ENCODE results near the gene OVCA2. TPM values are rescaled to one million over a fixed set of nuclear protein-coding genes. Genes with fewer than 3 reads are reported as not detected.

OVCA2 gene
- 19.0 TPM for polyA plus RNA-seq (2012; ENCODE audit: missing spikeins)

DNA sequence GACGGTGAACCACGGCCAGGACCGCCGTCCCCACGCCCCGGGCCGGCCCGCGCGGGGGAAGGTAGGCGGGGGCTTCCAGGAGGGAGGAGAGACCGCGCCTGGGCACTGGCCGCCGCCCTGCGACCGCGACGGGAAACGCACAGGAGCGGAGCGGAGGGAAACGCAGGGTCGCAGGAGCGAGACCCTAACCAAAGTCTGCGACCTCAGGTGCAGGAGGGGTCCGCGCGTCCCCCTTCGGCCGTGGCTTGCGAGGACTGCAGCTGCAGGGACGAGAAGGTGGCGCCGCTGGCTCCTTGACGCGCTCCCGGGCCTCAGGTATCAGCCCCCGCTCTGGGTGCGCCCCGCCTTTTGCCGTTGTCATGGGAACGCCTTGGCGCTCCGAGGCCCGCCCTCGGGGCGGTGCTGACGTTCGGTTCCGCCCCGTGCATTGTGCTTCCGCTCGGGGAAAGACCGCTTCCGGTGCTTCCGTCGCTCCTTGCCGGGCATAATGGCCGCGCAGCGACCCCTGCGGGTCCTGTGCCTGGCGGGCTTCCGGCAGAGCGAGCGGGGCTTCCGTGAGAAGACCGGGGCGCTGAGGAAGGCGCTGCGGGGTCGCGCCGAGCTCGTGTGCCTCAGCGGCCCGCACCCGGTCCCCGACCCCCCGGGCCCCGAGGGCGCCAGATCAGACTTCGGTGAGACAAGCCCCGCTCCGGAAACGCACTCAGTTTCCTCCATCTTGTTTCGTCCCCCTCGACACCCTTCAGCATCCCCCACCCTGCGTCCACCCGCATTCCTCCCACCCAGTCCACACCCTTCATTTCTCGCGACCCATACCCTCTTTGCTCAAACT lies at the start of gene OVCA2:
OVCA2 (plus strand) TSS at position 462 of the 829 bp plus-strand sequence; CDS start at position 488, 26 bp downstream.
- FAIRE-seq: peak; percentile 100
- peak; percentile 97 for DNase-seq (ENCODE audit: insufficient read length)

DNA sequence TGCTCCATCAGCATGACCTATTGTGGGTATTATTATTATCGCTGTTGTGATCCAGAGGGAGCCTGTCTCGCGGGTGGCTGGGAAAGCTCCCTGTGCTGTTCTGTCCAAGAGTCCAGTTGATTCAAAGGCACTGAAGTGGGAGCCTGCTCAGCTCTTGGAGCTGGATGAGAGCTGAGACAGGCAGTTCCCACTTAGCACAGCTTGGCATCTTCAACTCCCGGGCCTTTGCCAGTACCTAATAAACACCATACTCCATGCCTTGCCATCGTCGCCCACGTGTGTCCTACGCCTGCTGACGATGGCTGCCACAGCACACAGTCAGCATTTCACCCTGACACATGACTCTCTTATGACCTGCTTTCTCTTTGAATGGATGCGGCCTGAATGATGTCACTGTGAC lies 49.3 kb upstream of the OVCA2 start:
- FAIRE-seq: no peak
- DNase-seq (ENCODE audit: insufficient read length): no peak
- no peak for TF ChIP-seq POLR2AphosphoS5 (IDR thresholded peaks at IDR 0.05; ENCODE audit: low read depth, low read length)
- TF ChIP-seq TAF1 (IDR thresholded peaks at IDR 0.05; ENCODE audit: borderline replicate concordance, low read depth, low read length): no peak

More for the DNA sequence above, at the start of gene OVCA2:
- peak; percentile 85 for TF ChIP-seq POLR2A (IDR thresholded peaks at IDR 0.05; ENCODE audit: low read depth, low read length)
- peak; percentile 92 for TF ChIP-seq POLR2AphosphoS5 (IDR thresholded peaks at IDR 0.05; ENCODE audit: low read depth, low read length)
- peak; percentile 86 for TF ChIP-seq TAF1 (IDR thresholded peaks at IDR 0.05; ENCODE audit: borderline replicate concordance, low read depth, low read length)

DNA sequence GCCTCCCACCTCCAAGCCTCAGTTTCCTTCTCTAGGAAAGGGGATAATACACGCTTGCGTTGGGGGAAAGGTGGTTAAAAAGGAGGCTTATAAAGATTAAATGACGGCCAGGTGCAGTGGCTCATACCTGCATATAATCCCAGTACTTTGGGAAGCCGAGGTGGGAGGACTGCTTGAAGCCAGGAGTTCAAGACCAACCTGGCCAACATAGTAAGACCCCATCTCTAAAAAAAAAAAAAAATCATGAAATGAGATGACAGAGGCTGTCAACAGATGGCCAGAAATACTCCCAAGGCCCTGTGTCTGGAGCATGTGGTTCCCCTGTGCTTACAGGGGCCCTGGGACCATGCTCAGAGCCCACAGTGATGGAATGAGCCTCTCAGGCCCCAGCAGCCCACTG lies 47.1 kb upstream of the OVCA2 start:
- FAIRE-seq (no peak), DNase-seq (ENCODE audit: insufficient read length) (no peak)
- TF ChIP-seq TAF1 (IDR thresholded peaks at IDR 0.05; ENCODE audit: borderline replicate concordance, low read depth, low read length): no peak
- TF ChIP-seq POLR2AphosphoS5 (IDR thresholded peaks at IDR 0.05; ENCODE audit: low read depth, low read length): no peak
- TF ChIP-seq POLR2A (IDR thresholded peaks at IDR 0.05; ENCODE audit: low read depth, low read length): no peak

DNA sequence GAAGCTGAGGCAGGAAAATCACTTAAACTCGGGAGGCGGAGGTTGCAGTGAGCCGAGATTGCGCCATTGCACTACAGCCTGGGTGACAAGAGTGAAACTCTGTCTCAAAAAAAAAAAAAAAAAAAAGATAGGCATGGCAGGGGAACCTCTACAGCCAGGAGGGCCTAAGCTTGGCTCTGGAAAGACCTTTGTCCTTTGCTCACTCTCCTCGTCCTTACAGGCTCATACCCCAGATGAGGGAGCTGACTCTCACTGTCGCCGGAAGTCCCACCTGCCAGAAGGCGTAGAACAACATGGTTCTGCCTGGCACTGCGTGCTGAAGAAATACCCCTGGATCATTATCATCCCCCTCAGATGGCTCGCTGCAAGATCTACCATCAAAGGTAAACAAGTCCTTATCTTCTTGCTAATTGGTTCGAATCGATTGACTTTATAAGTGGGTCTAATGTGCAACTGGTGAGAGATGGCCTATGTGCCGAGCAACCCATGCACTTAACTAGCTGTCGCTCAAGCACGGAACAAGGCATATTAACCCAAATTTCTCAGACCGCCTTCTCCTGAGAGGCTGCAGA lies 46.4 kb upstream of the OVCA2 start:
- no peak for TF ChIP-seq POLR2AphosphoS5 (IDR thresholded peaks at IDR 0.05; ENCODE audit: low read depth, low read length)
- no peak for TF ChIP-seq TAF1 (IDR thresholded peaks at IDR 0.05; ENCODE audit: borderline replicate concordance, low read depth, low read length)
- no peak for TF ChIP-seq POLR2A (IDR thresholded peaks at IDR 0.05; ENCODE audit: low read depth, low read length)
- DNase-seq (ENCODE audit: insufficient read length) (no peak), FAIRE-seq (no peak)

DNA sequence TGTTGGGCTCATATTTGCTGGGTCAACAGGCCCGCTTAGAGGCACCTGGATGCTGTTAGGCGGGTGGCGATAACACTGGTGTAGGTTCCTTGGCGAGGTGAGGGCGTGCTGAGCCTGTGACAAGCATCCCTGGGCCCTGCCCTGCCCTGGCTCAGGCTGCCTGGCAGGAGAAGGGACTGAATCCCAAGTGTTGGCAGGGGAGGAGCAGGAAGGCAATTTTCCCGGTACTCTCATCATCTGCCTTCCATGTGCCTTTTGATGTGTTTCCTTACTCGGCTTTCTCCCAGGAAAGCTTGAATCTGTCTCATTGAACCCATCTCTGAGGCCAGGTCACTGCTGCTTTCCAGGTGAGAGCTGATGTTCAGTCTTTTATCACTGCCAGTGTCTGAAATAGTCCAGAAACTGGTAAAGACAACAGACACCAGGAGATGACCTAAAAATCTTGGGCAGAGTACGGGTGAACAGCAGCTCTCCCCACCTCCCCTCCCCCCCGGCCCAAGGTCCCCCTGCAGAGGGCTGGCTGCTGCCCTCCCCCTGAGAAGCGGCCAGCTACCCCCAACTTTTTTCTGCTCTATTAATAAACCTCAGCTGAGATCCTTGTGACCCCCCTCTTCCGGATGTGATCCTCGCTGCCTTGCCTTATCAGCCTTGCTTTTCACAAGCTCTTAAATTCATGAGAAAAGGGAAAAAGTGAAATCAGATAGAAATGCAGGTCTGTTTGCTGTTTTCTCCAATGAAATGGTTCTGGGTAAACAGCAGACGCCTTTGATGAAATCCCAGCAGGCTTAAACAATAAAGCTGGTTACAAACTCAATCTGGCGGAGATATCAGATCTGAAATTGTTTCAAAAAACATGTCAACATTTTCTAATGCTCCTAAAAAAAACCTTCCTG lies 45.7 kb upstream of the OVCA2 start:
- DNase-seq (ENCODE audit: insufficient read length): no peak
- no peak for FAIRE-seq
- TF ChIP-seq POLR2AphosphoS5 (IDR thresholded peaks at IDR 0.05; ENCODE audit: low read depth, low read length) (no peak), POLR2A (IDR thresholded peaks at IDR 0.05; ENCODE audit: low read depth, low read length) (no peak), TAF1 (IDR thresholded peaks at IDR 0.05; ENCODE audit: borderline replicate concordance, low read depth, low read length) (no peak)

DNA sequence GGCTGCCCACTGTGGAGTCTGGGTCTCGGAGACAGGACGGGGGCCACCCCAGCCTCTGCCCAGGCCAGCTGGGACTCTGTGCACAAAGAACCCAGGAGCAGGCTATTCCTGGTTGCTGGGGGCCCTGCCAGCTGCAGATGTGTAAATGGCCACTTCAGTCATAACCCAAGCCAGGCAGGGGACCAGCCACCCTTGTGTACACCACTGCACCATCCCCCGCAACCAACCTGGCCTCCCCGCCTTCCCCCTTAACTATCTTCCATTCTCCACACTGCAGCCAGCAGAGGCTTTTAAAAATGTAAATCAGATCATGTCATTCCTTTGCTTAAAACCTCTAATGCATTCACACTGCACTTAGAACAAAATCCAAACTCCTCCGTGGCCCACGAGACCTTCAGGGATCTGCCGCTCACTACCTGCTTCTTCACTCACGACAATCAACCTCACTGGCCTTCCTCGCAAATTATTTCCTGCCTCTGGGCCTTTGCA lies 45.0 kb upstream of the OVCA2 start:
- no peak for DNase-seq (ENCODE audit: insufficient read length)
- TF ChIP-seq POLR2A (IDR thresholded peaks at IDR 0.05; ENCODE audit: low read depth, low read length) (no peak), TAF1 (IDR thresholded peaks at IDR 0.05; ENCODE audit: borderline replicate concordance, low read depth, low read length) (no peak), POLR2AphosphoS5 (IDR thresholded peaks at IDR 0.05; ENCODE audit: low read depth, low read length) (no peak)
- FAIRE-seq: no peak

DNA sequence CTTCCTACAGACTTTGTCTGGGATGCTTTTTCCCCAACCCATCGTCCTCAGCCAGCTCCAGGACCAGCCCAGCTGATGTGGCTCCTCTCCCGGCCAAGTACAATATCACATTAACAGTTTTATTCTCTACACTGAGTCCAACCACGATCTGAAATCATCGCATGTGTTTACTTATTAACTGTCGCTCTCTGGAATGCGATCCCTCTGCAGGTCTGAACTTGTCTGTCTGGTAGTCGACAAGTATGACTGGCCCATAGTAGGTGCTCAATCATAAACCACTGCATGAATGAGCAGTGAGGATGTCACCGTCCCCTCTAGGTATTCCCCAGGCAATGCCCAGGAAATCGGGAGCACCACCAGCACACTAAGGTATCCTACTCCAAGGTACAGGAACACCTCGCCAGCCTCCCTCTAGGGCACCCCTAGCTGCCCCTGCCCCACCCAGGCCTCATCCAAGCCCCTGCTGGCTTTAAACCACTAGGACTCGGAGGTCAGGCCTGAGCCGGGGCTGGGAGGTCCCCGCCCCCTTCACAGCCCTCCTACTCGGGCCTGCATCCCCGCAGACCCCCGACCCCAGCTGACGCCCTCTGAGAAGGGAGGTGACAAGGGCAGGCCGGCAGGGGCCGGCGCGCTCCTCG lies 44.4 kb upstream of the OVCA2 start:
- FAIRE-seq (no peak), DNase-seq (ENCODE audit: insufficient read length) (no peak)
- TF ChIP-seq POLR2A (IDR thresholded peaks at IDR 0.05; ENCODE audit: low read depth, low read length) (no peak), TAF1 (IDR thresholded peaks at IDR 0.05; ENCODE audit: borderline replicate concordance, low read depth, low read length) (no peak), POLR2AphosphoS5 (IDR thresholded peaks at IDR 0.05; ENCODE audit: low read depth, low read length) (no peak)

DNA sequence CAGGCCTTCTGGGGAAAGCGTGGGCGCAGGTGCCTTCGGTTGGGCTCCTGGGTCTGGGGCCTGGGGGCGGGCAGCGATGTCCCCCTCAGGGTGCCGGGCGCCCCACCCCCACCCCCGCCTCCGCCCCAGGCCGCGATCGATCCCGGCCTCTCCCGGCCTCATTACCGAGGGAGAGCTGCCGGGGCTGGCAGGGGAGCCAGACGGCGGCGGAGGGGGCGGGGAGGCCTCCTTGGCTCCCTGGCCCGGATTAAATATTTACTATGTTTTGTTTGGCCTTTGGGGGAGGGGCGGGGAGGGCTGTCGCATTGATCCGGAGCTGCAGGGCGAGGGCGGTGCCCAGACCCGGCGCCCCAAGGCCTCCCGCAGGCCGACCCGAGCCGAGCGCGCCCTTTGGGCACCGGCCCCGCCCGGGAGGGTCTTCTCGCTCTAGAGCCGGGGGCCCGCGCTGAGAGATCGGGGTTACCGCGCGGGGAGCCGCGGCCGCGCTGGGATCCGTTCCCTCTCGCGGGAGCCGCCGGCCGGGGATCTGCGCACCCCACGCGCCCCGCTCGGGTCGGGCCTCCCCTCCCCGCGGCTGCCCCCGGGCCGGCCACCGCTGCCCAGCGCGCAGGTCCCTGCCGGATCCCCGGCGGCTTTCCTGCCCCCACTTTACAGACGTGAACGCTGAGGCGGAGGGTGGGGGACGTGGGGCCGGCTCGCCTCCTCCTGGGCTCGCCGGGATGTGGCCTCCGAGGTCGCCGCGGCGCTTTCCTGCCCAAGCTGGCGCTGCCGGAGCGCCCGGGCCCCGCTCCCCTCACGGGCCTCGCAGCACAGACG lies 43.7 kb upstream of the OVCA2 start:
- TF ChIP-seq POLR2A (IDR thresholded peaks at IDR 0.05; ENCODE audit: low read depth, low read length) (no peak), POLR2AphosphoS5 (IDR thresholded peaks at IDR 0.05; ENCODE audit: low read depth, low read length) (no peak), TAF1 (IDR thresholded peaks at IDR 0.05; ENCODE audit: borderline replicate concordance, low read depth, low read length) (no peak)
- DNase-seq (ENCODE audit: insufficient read length) (no peak), FAIRE-seq (no peak)

DNA sequence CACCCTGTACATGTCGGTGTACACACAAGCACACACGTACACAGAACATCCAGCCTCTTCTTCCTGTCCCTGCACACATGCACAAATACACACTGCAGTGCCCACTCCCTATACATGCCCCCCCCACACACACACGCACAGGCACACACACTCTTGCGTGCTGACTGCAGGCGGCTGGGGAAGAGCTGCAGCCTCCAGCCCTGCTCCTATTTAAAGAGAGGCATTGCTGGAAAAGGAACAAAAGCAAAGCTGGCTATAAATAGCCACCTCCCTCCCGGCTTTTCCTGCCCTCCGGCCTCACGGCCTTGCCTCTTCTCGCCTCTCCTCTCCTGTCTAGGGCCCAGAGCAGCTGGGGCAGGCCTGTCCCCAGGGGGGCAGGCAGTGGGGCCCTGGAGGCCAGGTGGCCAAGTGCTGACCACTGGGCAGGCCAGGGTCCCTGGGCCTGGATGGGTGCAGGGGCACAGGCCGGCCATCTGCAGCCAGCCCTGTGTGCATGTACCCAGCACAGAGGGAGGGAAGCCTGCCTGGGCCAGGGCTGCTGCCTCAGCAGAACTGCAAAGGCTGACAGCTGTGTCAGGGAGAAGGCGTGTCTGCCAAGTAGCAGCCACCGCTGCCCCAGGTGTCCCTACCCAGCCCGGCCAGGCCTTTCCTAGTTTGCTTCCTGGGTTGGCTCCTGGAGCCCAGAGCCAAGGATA lies 42.1 kb upstream of the OVCA2 start:
- DNase-seq (ENCODE audit: insufficient read length): no peak
- TF ChIP-seq TAF1 (IDR thresholded peaks at IDR 0.05; ENCODE audit: borderline replicate concordance, low read depth, low read length) (no peak), POLR2A (IDR thresholded peaks at IDR 0.05; ENCODE audit: low read depth, low read length) (no peak), POLR2AphosphoS5 (IDR thresholded peaks at IDR 0.05; ENCODE audit: low read depth, low read length) (no peak)
- no peak for FAIRE-seq

Data from GM12892 (cell line).